ENCODE measurements around the gene CYTH4.

GRCh38 chr22:37241351-37242142 lies 40.8 kb upstream of the CYTH4 start:
- TF ChIP-seq TAF1 (conservative IDR thresholded peaks at IDR 0.05) (no peak), CTCF (IDR thresholded peaks at IDR 0.05; ENCODE audit: low read depth, low read length, missing input control) (no peak)
